ENCODE data around the gene ZIC1. TPM values are rescaled to one million over a fixed set of nuclear protein-coding genes. Genes with fewer than 3 reads are reported as not detected.
A peak's percentile ranks its signal among the peaks of the same experiment; 100 is the strongest.

Gene ZIC1
- total and polyA plus RNA-seq, 2 experiments from 2014 or later = 0.21 to 0.95 TPM

- no peak overlapping the region for H3K27ac ChIP-seq (ENCODE audit: low read depth)
- peak overlapping the region; percentile 54 for H3K4me3 ChIP-seq
- H3K4me2 ChIP-seq = peak overlapping the region; percentile 80
- Mint-ChIP-seq H3K9me3 (peaks cover 4% of the 10 kb centered on the region; the same call in 2 of the 3 replicates), H3K27me3 (ENCODE audit: insufficient read depth, low read depth, poor library complexity) (peaks cover 98% of the 10 kb centered on the region), H3K4me3 (peak overlapping the region; percentile 70), H3K4me1 (peaks cover 60% of the 10 kb centered on the region), H3K27ac (no peak overlapping the region), H3K36me3 (ENCODE audit: low read depth) (no peaks in the 10 kb centered on the region)
- ATAC-seq (no peak), DNase-seq (ENCODE audit: low spot score) (no peak)
- peaks cover 81% of the 10 kb centered on the region for H3K4me1 ChIP-seq (ENCODE audit: insufficient read depth)
- no peaks in the 10 kb centered on the region for H3K9me2 ChIP-seq (ENCODE audit: insufficient read depth)
- H4K20me1 ChIP-seq (replicated peaks; ENCODE audit: insufficient read depth) = no peaks in the 10 kb centered on the region; the same call in none of the 2 replicates
- peaks cover 100% of the 10 kb centered on the region for H3K27me3 ChIP-seq (ENCODE audit: insufficient read depth)
- no peak overlapping the region for H2AFZ ChIP-seq
- TF ChIP-seq EZH2 (IDR thresholded peaks at IDR 0.05; ENCODE audit: low read depth, unreplicated experiment) = peak; percentile 83
- TF ChIP-seq STAT1 (IDR thresholded peaks at IDR 0.05; ENCODE audit: unreplicated experiment) = no peak
- no peaks in the 10 kb centered on the region for H3K36me3 ChIP-seq (ENCODE audit: insufficient read depth)
- no peaks in the 10 kb centered on the region for H3K79me2 ChIP-seq (replicated peaks; ENCODE audit: insufficient read depth)
- H3F3A ChIP-seq (replicated peaks; ENCODE audit: low read depth) = peaks cover 37% of the 10 kb centered on the region
These were observed 9.2 kb downstream of the ZIC1 start for GRCh38 chr3:147418371-147418781.

GRCh38 chr3:147418808-147419701, 9.9 kb downstream of the ZIC1 start:
- Histone ChIP-seq H3K27me3 (ENCODE audit: insufficient read depth) (peaks cover 100% of the 10 kb centered on the region), H3K4me1 (ENCODE audit: insufficient read depth) (peaks cover 81% of the 10 kb centered on the region), H3K9me2 (ENCODE audit: insufficient read depth) (no peaks in the 10 kb centered on the region), H2AFZ (peak overlapping the region; percentile 34; the same call in 1 of the 2 replicates), H3K79me2 (replicated peaks; ENCODE audit: insufficient read depth) (no peaks in the 10 kb centered on the region), H3K27ac (ENCODE audit: low read depth) (no peak overlapping the region), H3K36me3 (ENCODE audit: insufficient read depth) (no peaks in the 10 kb centered on the region), H3K4me2 (peak overlapping the region; percentile 80), H4K20me1 (replicated peaks; ENCODE audit: insufficient read depth) (no peaks in the 10 kb centered on the region; the same call in none of the 2 replicates), H3F3A (replicated peaks; ENCODE audit: low read depth) (peaks cover 34% of the 10 kb centered on the region), H3K4me3 (peak overlapping the region; percentile 54)
- ATAC-seq (peak; percentile 53), DNase-seq (ENCODE audit: low spot score) (peak; percentile 96)
- H3K4me3 Mint-ChIP-seq = peak overlapping the region; percentile 70
- H3K4me1 Mint-ChIP-seq = peaks cover 63% of the 10 kb centered on the region
- H3K27ac Mint-ChIP-seq = no peak overlapping the region
- H3K27me3 Mint-ChIP-seq (ENCODE audit: insufficient read depth, low read depth, poor library complexity) = peaks cover 99% of the 10 kb centered on the region
- peaks cover 3% of the 10 kb centered on the region; the same call in 2 of the 3 replicates for H3K9me3 Mint-ChIP-seq
- peak; percentile 74 for TF ChIP-seq EZH2 (IDR thresholded peaks at IDR 0.05; ENCODE audit: low read depth, unreplicated experiment)
- TF ChIP-seq, protein P1, sequence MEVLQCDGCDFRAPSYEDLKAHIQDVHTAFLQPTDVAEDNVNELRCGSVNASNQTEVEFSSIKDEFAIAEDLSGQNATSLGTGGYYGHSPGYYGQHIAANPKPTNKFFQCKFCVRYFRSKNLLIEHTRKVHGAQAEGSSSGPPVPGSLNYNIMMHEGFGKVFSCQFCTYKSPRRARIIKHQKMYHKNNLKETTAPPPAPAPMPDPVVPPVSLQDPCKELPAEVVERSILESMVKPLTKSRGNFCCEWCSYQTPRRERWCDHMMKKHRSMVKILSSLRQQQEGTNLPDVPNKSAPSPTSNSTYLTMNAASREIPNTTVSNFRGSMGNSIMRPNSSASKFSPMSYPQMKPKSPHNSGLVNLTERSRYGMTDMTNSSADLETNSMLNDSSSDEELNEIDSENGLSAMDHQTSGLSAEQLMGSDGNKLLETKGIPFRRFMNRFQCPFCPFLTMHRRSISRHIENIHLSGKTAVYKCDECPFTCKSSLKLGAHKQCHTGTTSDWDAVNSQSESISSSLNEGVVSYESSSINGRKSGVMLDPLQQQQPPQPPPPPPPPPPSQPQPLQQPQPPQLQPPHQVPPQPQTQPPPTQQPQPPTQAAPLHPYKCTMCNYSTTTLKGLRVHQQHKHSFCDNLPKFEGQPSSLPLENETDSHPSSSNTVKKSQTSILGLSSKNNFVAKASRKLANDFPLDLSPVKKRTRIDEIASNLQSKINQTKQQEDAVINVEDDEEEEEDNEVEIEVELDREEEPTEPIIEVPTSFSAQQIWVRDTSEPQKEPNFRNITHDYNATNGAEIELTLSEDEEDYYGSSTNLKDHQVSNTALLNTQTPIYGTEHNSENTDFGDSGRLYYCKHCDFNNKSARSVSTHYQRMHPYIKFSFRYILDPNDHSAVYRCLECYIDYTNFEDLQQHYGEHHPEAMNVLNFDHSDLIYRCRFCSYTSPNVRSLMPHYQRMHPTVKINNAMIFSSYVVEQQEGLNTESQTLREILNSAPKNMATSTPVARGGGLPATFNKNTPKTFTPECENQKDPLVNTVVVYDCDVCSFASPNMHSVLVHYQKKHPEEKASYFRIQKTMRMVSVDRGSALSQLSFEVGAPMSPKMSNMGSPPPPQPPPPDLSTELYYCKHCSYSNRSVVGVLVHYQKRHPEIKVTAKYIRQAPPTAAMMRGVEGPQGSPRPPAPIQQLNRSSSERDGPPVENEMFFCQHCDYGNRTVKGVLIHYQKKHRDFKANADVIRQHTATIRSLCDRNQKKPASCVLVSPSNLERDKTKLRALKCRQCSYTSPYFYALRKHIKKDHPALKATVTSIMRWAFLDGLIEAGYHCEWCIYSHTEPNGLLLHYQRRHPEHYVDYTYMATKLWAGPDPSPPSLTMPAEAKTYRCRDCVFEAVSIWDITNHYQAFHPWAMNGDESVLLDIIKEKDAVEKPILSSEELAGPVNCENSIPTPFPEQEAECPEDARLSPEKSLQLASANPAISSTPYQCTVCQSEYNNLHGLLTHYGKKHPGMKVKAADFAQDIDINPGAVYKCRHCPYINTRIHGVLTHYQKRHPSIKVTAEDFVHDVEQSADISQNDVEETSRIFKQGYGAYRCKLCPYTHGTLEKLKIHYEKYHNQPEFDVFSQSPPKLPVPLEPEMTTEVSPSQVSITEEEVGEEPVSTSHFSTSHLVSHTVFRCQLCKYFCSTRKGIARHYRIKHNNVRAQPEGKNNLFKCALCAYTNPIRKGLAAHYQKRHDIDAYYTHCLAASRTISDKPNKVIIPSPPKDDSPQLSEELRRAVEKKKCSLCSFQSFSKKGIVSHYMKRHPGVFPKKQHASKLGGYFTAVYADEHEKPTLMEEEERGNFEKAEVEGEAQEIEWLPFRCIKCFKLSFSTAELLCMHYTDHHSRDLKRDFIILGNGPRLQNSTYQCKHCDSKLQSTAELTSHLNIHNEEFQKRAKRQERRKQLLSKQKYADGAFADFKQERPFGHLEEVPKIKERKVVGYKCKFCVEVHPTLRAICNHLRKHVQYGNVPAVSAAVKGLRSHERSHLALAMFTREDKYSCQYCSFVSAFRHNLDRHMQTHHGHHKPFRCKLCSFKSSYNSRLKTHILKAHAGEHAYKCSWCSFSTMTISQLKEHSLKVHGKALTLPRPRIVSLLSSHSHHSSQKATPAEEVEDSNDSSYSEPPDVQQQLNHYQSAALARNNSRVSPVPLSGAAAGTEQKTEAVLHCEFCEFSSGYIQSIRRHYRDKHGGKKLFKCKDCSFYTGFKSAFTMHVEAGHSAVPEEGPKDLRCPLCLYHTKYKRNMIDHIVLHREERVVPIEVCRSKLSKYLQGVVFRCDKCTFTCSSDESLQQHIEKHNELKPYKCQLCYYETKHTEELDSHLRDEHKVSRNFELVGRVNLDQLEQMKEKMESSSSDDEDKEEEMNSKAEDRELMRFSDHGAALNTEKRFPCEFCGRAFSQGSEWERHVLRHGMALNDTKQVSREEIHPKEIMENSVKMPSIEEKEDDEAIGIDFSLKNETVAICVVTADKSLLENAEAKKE (CRISPR knock-in tag; IDR thresholded peaks at IDR 0.05) = no peak
- no peaks in the 10 kb centered on the region for H3K36me3 Mint-ChIP-seq (ENCODE audit: low read depth)
